DOHH2 (cell line): ENCODE results near the gene PTPRT.

Experiments
- EZH2phosphoT487 ChIP-seq: fragments of 200-600 bp; sonication (generic); IDR thresholded peaks from 2 replicates; pipeline ENCODE4 v1.6.1; 2017; ENCODE audit warnings: borderline replicate concordance, mild to moderate bottlenecking, antibody characterized with exemption, low read length, moderate library complexity, mixed read lengths
- TF ChIP-seq, protein P1 (sequence below): fragments of 200-600 bp; sonication (generic); IDR thresholded peaks from one replicate; pipeline ENCODE4 v1.5.1; 2014; ENCODE audit warnings: antibody characterized with exemption, mild to moderate bottlenecking, low read depth, low read length; ENCODE audit not compliant: poor library complexity, severe bottlenecking

DNA sequence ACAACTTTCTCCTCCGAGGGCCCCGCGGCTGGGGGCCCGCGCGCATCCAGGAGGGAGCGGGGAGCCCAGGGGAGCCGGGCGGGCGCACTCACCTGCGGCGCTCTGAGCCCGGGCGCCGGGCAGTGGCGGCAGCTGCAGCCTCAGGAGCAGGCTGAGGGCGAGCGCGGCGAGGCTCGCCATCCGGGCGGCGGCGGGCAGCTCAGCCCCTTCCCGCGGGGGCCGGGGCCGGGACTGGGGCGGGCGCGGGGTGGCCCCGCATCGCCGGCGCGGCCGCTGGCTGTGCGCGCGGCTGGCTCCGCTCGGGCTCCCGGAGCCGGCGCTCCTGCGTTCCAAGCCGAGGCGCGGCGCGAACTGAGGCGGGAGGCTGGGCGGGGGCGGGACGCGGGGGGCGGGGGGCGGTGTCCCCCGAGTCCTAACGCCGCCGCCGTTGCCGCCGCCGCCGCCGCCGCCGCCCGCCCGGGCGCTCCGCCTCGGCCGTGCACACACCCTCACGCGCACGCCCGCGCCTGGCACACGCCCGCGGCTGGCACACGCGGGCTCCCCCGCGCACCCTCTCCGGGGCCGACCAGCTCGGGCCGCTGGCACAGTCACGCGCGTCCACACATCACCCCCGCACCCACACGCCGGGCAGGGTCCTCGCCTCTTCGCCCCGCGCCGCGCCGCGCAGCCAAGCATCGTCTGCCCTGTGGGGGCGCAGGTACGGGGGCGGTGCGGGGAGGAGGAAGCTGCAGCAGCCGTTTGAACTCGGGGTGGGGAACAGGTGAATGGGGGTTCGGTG lies at the start of gene PTPRT:
- TF ChIP-seq, protein P1, sequence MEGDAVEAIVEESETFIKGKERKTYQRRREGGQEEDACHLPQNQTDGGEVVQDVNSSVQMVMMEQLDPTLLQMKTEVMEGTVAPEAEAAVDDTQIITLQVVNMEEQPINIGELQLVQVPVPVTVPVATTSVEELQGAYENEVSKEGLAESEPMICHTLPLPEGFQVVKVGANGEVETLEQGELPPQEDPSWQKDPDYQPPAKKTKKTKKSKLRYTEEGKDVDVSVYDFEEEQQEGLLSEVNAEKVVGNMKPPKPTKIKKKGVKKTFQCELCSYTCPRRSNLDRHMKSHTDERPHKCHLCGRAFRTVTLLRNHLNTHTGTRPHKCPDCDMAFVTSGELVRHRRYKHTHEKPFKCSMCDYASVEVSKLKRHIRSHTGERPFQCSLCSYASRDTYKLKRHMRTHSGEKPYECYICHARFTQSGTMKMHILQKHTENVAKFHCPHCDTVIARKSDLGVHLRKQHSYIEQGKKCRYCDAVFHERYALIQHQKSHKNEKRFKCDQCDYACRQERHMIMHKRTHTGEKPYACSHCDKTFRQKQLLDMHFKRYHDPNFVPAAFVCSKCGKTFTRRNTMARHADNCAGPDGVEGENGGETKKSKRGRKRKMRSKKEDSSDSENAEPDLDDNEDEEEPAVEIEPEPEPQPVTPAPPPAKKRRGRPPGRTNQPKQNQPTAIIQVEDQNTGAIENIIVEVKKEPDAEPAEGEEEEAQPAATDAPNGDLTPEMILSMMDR, result no peak
- no peak for TF ChIP-seq EZH2phosphoT487
